Endodermal cell (in vitro differentiated cells): Measurements from ENCODE around the gene OGDHL. TPM values are rescaled to one million over a fixed set of nuclear protein-coding genes. Genes with fewer than 3 reads are reported as not detected.

Experiments used
- DNase-seq: peaks from one replicate; pipeline ENCODE4 v3.0.0-alpha.2; 2017
- H3K27ac ChIP-seq: 2 replicates; pipeline ENCODE4 v1.5.1; 2013; ENCODE audit warnings: mild to moderate bottlenecking, low read depth, low read length, moderate library complexity
- H3K27me3 ChIP-seq: 2 replicates; pipeline ENCODE4 v1.6.1; 2013; ENCODE audit warnings: mild to moderate bottlenecking, low read length, moderate library complexity; ENCODE audit not compliant: insufficient read depth, control insufficient read depth, poor library complexity, severe bottlenecking
- H3K36me3 ChIP-seq: 2 replicates; pipeline ENCODE4 v1.7.0; 2013; ENCODE audit warnings: mild to moderate bottlenecking, low read length, moderate library complexity; ENCODE audit not compliant: control insufficient read depth, insufficient read depth
- H3K4me1 ChIP-seq: one replicate; pipeline ENCODE4 v1.7.0; 2013; ENCODE audit warnings: low read length; ENCODE audit not compliant: control insufficient read depth, insufficient read depth
- H3K4me3 ChIP-seq: 2 replicates; pipeline ENCODE4 v1.5.1; 2013; ENCODE audit warnings: mild to moderate bottlenecking, low read length, moderate library complexity
- H3K9ac ChIP-seq: 2 replicates; pipeline ENCODE4 v1.6.1; 2013; ENCODE audit warnings: mild to moderate bottlenecking, low read length, moderate library complexity; ENCODE audit not compliant: poor library complexity, severe bottlenecking; ENCODE audit errors: extremely low read depth
- H3K9me3 ChIP-seq: 2 replicates; pipeline ENCODE4 v1.6.1; 2013; ENCODE audit warnings: mild to moderate bottlenecking, low read length, moderate library complexity; ENCODE audit not compliant: control insufficient read depth
- H3K27ac Mint-ChIP-seq: 2 replicates; pipeline ENCODE4 v1.8.0; 2020; ENCODE audit warnings: mixed read lengths
- H3K27me3 Mint-ChIP-seq: 2 replicates; pipeline ENCODE4 v1.8.0; 2021; ENCODE audit warnings: mild to moderate bottlenecking, mixed read lengths; ENCODE audit not compliant: insufficient read depth
- H3K36me3 Mint-ChIP-seq: 2 replicates; pipeline ENCODE4 v1.8.0; 2020; ENCODE audit warnings: low read depth, mixed read lengths
- H3K4me1 Mint-ChIP-seq: 2 replicates; pipeline ENCODE4 v1.8.0; 2020; ENCODE audit warnings: mixed read lengths
- H3K4me3 Mint-ChIP-seq: 2 replicates; pipeline ENCODE4 v1.8.0; 2020; ENCODE audit warnings: mild to moderate bottlenecking, moderate library complexity, mixed read lengths
- H3K9me3 Mint-ChIP-seq: 2 replicates; pipeline ENCODE4 v1.8.0; 2020; ENCODE audit warnings: mild to moderate bottlenecking, mixed read lengths
- WGBS, 2 experiments: methylation state at CpG; one replicate each; pipeline versions ENCODE4 v1.1.5 to v1.1.7; 2013; ENCODE audit warnings: missing lambda C conversion rate in 2 of 2, mixed read lengths in 1 of 2; ENCODE audit not compliant: insufficient coverage in 1 of 2, insufficient read length in 1 of 2; 5-methylcytosine and 5-hydroxymethylcytosine counted together
- total RNA-seq, 2 donors: library from RNA; stranded (reverse); fragmentation: NEBNext Ultra II Directional in 1 of 2; extraction: Animal tissue kit (Norgen Biotek cat#: 25700) in 1 of 2; gene quantifications; 2 replicates in 1 of 2; 3 replicates in 1 of 2; pipeline ENCODE4 v1.2.1, GENCODE V29; 2021
- TF ChIP-seq, protein P1 (sequence below): fragments of 200-600 bp; sonication (generic); conservative IDR thresholded peaks from 2 replicates; pipeline ENCODE4 v1.5.0; 2021; ENCODE audit warnings: antibody characterized with exemption, mild to moderate bottlenecking

Gene OGDHL
- total RNA-seq, 2 donors from 2014 or later = 13.0 to 14.6 TPM

DNA sequence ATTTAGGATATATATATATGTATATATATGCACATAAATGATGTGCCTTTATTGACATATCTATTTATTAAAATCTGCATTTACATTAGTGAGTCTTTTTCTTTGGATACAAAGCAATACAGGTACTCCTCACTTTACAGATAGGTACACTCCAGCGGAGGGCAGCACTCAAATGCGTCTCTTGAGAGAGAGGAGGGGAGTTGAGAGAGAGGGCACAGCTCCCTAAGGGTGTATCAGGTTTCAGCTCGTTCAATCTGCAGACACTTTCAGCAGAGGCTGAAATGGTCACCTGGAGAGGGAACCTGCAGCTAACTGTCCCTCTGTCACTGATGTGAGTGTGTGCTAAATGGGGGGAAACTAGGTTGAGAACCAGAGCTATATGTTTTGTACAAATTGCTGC lies 61.1 kb downstream of the OGDHL start:
- TF ChIP-seq, protein P1, sequence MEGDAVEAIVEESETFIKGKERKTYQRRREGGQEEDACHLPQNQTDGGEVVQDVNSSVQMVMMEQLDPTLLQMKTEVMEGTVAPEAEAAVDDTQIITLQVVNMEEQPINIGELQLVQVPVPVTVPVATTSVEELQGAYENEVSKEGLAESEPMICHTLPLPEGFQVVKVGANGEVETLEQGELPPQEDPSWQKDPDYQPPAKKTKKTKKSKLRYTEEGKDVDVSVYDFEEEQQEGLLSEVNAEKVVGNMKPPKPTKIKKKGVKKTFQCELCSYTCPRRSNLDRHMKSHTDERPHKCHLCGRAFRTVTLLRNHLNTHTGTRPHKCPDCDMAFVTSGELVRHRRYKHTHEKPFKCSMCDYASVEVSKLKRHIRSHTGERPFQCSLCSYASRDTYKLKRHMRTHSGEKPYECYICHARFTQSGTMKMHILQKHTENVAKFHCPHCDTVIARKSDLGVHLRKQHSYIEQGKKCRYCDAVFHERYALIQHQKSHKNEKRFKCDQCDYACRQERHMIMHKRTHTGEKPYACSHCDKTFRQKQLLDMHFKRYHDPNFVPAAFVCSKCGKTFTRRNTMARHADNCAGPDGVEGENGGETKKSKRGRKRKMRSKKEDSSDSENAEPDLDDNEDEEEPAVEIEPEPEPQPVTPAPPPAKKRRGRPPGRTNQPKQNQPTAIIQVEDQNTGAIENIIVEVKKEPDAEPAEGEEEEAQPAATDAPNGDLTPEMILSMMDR = peak; percentile 59
- H3K27ac Mint-ChIP-seq = no peak overlapping the region
- peak; percentile 76 for DNase-seq
- peaks cover 2% of the 10 kb centered on the region for H3K4me1 Mint-ChIP-seq
- no peaks in the 10 kb centered on the region for H3K27me3 ChIP-seq
- no peak overlapping the region for H3K9ac ChIP-seq
- H3K27me3 Mint-ChIP-seq = peaks cover 18% of the 10 kb centered on the region
- 0 to 7% methylated on average over 2 to 3 of the region's 3 CpGs for WGBS, 2 experiments
- no peaks in the 10 kb centered on the region for H3K36me3 Mint-ChIP-seq
- peaks cover 6% of the 10 kb centered on the region for H3K9me3 Mint-ChIP-seq
- no peak overlapping the region for H3K27ac ChIP-seq
- no peak overlapping the region for H3K4me3 Mint-ChIP-seq
- H3K9me3 ChIP-seq = peaks cover 5% of the 10 kb centered on the region
- H3K4me3 ChIP-seq = no peak overlapping the region
- no peaks in the 10 kb centered on the region for H3K36me3 ChIP-seq
- no peaks in the 10 kb centered on the region for H3K4me1 ChIP-seq

DNA sequence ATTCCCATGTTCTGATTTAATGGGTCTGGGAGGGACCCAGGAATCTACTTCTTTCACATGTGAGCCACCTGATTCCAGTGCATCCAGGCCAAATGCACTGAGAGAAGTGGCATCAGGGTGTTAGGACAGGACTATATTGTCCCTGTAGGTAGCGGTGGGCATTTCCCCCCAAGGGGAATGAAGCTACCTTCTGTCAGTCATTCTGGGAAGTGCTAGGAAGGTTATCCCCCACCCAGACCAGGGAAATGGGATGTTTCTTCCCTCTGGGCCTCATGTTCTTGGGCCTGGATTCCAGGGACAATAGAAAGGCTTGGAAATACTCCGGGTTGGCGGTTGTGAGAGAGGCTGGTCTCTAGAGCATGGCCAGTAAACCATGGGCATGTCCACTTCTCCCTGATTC lies 61.9 kb downstream of the OGDHL start:
- Histone ChIP-seq H3K9me3 (no peaks in the 10 kb centered on the region), H3K36me3 (no peaks in the 10 kb centered on the region), H3K9ac (no peak overlapping the region), H3K4me1 (no peaks in the 10 kb centered on the region), H3K27ac (no peak overlapping the region), H3K4me3 (no peak overlapping the region), H3K27me3 (no peaks in the 10 kb centered on the region)
- Mint-ChIP-seq H3K36me3 (no peaks in the 10 kb centered on the region), H3K4me3 (no peak overlapping the region), H3K9me3 (peaks cover 3% of the 10 kb centered on the region), H3K27ac (no peak overlapping the region), H3K27me3 (peaks cover 22% of the 10 kb centered on the region), H3K4me1 (peaks cover 2% of the 10 kb centered on the region)
- no peak for DNase-seq
- whole genome bisulfite sequencing, 2 experiments = 91 to 94% methylated on average over 2 to 3 of the region's 3 CpGs
- TF ChIP-seq, protein P1 = no peak

DNA sequence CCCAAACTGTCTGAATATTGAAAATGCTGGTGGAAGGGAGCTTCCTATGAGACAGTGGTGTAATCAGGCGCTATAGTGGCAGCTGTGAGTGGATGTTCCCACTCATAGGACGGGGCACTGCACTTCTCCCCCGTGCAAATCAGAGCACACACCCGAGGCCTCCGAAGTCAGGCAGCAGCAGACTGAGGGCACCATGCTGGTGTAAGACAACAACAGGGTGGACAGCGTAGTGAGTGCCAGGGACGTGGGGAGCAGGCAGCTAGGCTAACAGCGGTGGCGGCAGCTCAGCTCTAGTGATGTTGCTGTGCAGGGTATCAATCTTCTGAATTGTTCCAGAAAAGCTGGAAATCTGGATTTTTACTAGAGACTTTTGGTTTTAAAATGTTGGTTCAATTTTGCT lies 63.4 kb downstream of the OGDHL start:
- Mint-ChIP-seq H3K4me1 (peaks cover 2% of the 10 kb centered on the region), H3K27ac (no peak overlapping the region), H3K9me3 (peaks cover under 1% of the 10 kb centered on the region), H3K4me3 (no peak overlapping the region), H3K36me3 (no peaks in the 10 kb centered on the region), H3K27me3 (peaks cover 33% of the 10 kb centered on the region)
- TF ChIP-seq, protein P1 = no peak
- H3K9me3 ChIP-seq = no peaks in the 10 kb centered on the region
- H3K36me3 ChIP-seq = no peaks in the 10 kb centered on the region
- no peaks in the 10 kb centered on the region for H3K27me3 ChIP-seq
- no peak for DNase-seq
- 89 to 92% methylated on average over 4 to 9 of the region's 9 CpGs for WGBS, 2 experiments
- H3K9ac ChIP-seq = no peak overlapping the region
- no peaks in the 10 kb centered on the region for H3K4me1 ChIP-seq
- no peak overlapping the region for H3K27ac ChIP-seq
- H3K4me3 ChIP-seq = no peak overlapping the region
